Ramos (cell line): ENCODE data around the gene ARF6.

ENCODE experiments used
- in situ Hi-C: fragments of 300-500 bp; cut with MboI; formaldehyde crosslinking; loops from one replicate; pipeline ENCODE4 v1.14.3; 2022; ENCODE audit warnings: low sequenced_read_pairs; ENCODE audit not compliant: unreplicated experiment

ARF6 gene

GRCh38 chr14:49892636-49893308 is at the start of gene ARF6:
Gene ARF6 (plus strand): TSS chr14:49893082. CDS start chr14:49893737, 655 bp downstream.
- in situ Hi-C loops = no loop called here

DNA sequence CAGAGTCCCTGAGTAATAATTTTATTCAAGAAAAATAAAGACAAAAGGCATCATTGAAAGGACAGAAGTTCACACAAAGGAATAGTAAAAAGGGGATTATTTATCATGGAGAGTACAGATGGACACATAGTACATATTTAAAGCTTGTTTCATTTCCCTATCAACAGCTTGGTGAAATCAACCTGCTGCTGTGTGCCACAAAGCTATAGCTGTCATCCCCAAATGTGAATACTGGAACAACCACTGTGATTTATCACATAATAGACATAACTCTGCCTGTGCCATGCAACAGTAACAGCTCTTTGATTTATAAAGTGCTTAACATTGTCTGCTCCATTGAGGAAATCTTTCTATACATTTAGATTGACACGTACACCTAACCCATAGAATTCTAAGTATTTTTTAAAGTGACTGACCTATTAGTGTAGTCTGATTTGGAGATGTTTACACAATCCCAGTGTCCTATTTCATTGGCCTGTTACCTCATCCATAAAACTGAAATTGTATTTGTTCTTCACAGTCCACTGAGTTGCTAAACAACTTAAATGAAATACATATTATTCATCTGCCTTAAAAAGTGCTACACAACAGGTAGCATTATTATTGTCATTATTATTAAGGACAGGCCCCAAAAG is 43.6 kb upstream of the ARF6 start:
- in situ Hi-C loops = no loop called here

- in situ Hi-C loops = loop anchor here (10.0 to 25.0 kb wide), 2 partner anchors 217 to 685 kb away; partner anchors contain the start of genes DNAAF2 and MAP4K5
Measured at GRCh38 chr14:49851813-49852212, 41.1 kb upstream of the ARF6 start.

- in situ Hi-C loops = loop anchor here (10.0 to 25.0 kb wide), 2 partner anchors 218 to 685 kb away; partner anchors contain the start of genes DNAAF2 and MAP4K5
Measured at GRCh38 chr14:49852301-49853157, 40.4 kb upstream of the ARF6 start, which contains the start of gene NEMF. Gene NEMF (minus strand): TSS chr14:49852788. CDS start chr14:49852753, 35 bp downstream.

DNA sequence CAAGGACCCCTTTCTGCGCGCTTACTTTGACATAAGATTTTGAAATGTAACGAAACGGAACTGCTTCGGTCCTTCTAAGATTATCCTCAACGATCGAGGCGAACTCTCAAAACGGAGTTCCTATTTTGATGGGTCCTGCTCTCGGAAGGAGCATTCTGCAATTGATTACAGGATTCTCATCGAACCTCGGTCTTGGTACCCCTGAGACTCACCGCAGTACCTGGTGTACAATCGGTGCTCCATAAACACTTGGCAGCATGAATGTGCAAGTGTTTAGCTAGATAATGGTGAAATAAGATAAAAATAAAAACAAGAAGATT is 39.8 kb upstream of the ARF6 start:
- in situ Hi-C loops = loop anchor here (10.0 to 25.0 kb wide), 2 partner anchors 218 to 684 kb away; partner anchors contain the start of genes DNAAF2 and MAP4K5

GRCh38 chr14:49853572-49854375 is 39.1 kb upstream of the ARF6 start:
- in situ Hi-C loops = loop anchor here (10.0 to 25.0 kb wide), 2 partner anchors 219 to 684 kb away; partner anchors contain the start of genes DNAAF2 and MAP4K5

- in situ Hi-C loops = loop anchor here (10.0 to 25.0 kb wide), 2 partner anchors 223 to 680 kb away; partner anchors contain the start of genes DNAAF2 and MAP4K5
Measured at GRCh38 chr14:49857427-49858003, 35.4 kb upstream of the ARF6 start.

- in situ Hi-C loops = loop anchor here (10.0 to 25.0 kb wide), 2 partner anchors 224 to 679 kb away; partner anchors contain the start of genes DNAAF2 and MAP4K5
Measured at GRCh38 chr14:49858383-49858782, 34.5 kb upstream of the ARF6 start.

GRCh38 chr14:49860988-49861698 is 31.7 kb upstream of the ARF6 start:
- in situ Hi-C loops = loop anchor here (5.0 to 25.0 kb wide), 2 partner anchors 236 to 676 kb away; partner anchors contain the start of gene MAP4K5

DNA sequence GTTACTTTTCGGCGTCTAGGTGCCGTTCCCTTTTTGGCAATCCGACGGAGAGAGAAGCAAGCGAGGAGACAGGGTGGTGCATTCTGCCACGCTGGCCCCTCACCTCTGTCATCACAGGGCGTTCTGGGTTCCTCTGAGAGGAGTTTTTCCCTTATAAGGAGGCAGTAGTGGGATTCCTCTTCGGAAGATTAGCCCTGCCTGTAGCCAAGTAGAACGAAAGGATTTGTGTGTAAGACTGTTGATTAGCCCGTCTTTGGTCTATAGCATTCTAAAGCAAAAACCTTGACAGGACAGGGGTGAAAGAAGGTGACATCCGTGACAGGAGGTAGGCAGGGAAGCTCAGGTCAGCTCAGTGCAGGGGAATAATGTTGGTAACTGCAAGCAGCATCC is 31.2 kb upstream of the ARF6 start:
- in situ Hi-C loops = loop anchor here (5.0 to 25.0 kb wide), 2 partner anchors 236 to 676 kb away; partner anchors contain the start of gene MAP4K5

- in situ Hi-C loops = loop anchor here (5.0 to 25.0 kb wide), 2 partner anchors 235 to 675 kb away; partner anchors contain the start of gene MAP4K5
Measured at GRCh38 chr14:49862089-49862673, 30.7 kb upstream of the ARF6 start.

DNA sequence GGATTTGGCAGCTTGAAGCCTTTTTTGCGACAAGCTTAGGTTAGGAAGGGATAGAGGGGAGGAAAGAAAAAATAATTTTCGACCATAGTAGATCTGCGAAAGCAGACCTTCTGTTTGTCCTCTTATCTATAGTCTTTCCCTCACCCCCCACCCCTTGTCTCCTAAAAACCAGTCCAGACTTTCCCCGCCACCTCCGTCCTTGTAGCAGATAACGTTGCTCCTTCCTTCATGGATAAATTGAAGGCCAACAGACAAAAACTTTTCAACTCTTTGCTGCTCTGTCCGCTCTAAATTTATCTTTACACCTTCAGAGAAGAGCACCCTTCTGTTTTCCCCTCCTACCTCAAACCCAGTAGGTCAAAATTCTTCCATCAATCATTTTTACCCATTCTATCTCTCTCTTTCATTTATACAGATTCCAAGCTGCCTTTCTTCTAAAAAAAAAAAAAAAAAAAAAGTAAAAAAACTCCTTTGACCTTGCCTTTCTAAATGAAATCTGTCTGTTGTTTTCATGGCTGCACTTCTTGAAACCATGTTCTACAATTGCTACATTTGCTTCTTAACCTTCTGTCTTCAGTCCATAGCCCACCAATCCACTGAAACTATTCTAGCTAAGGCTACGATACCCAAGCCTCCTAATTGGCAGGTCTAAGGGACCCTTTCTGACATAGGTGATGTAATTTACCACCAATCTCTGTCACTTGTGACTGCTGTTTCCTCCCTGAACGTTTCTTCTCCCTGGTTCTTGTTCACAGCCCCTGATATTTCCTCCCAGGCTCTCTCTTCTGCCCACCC is 29.2 kb upstream of the ARF6 start:
- in situ Hi-C loops = loop anchor here (5.0 to 25.0 kb wide), 2 partner anchors 234 to 674 kb away; partner anchors contain the start of gene MAP4K5

GRCh38 chr14:49865431-49865859 is 27.4 kb upstream of the ARF6 start:
- in situ Hi-C loops = loop anchor here (25.0 kb wide), 1 partner anchor 672 kb away; the partner anchor contains the start of gene MAP4K5

GRCh38 chr14:49867831-49868719 is 24.8 kb upstream of the ARF6 start:
- in situ Hi-C loops = loop anchor here (25.0 kb wide), 1 partner anchor 669 kb away; the partner anchor contains the start of gene MAP4K5

- in situ Hi-C loops = loop anchor here (25.0 kb wide), 1 partner anchor 669 kb away; the partner anchor contains the start of gene MAP4K5
Measured at GRCh38 chr14:49868720-49869114, 24.2 kb upstream of the ARF6 start.

DNA sequence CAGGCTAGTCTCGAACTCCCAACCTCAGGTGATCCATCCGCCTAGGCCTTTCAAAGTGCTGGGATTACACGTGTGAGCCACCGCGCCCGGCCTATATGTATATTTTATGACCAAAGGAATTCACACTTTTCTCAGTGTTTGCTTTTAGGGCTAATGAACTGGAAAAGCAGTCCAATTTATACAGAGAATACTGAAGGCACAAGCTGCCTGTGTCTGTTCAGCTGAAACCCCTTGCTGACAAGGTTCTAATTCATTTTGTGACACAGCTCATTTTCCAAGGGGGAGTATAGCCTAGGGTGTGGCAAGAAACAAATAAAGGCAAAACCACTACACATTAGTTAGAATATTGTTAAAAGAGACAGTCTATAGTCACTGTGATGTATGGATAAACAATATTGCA is 22.0 kb upstream of the ARF6 start:
- in situ Hi-C loops = loop anchor here (25.0 kb wide), 1 partner anchor 666 kb away; the partner anchor contains the start of gene MAP4K5
